GM21717 (cell line): ENCODE results near the gene VDR.

Experiments
- ATAC-seq: cut with Tn5 transposase; IDR thresholded peaks from one replicate; pipeline ENCODE4 v1.9.1; 2021; ENCODE audit warnings: mild to moderate bottlenecking, moderate library complexity; ENCODE audit not compliant: unreplicated experiment

The VDR gene

DNA sequence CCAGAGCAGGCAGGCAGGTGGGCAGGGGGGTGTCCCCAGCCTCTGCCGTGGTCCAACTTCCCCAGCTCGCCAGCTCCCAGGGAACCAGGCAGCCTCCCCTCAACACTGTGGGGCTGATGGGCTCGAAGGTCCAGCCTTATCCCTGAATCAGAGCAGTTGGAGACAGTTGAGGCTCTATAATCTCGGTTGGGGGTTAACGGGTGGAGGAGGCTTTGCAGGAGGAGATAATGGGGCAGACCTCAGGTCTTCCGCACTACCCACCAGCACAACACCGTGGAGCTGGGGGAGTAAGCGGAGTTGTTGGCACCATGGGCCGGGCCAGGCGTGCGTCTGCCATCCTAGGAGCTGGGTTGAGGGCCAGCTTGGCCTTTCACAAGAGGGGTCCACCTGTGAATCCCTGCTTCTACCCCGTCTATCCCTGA lies 71.2 kb downstream of the VDR start:
- ATAC-seq: no peak

DNA sequence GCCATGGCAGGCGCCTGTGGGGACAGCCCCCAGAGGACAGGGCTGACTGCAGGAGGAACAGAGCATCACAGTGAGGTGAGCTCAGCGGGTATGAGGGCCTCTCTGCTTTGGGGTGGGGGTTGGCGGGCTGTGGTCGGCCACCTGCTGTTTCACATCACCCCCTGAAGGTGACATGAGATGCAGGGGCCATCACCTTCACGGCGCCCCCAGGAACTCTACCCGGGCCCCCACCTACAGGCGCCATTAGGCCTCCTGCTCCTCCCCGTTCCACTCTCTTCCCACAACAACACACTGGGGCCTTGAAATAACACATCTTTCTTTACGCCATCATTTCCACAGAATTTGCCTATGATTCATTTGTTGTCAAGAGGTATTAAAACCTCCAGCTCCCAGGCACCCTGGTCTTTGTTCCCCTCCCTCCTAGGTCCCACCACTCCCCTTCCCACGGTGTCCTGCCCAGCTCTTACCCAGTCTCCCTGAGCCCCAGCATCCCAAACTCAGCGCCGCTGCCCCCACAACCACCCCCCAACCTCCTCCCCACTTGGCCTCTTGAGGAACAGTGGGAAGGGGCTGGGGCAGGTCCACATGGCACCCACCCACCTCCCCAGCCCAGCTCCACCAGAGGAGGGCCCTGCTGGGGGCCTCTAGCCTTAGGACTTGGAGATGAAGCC lies 72.4 kb downstream of the VDR start:
- no peak for ATAC-seq

DNA sequence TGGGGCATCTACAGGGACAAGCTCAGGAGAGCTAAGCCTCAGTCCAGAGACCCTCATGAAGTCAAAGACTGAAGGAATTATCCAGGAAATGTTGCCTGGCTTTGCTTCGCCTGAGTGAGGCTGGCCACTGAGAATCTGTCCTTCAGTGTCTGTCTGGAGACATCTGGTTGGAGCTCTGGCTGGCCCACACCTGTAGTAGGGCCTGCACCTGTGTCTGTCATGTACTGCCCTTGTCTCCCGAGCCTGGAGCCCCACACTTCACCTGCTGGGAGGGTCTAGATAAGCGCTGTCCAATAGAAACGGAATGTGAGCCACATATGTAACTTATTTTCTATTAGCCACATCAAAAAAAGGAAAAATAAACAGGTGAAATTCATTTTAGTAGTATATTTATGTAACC lies 75.2 kb downstream of the VDR start:
- no peak for ATAC-seq

DNA sequence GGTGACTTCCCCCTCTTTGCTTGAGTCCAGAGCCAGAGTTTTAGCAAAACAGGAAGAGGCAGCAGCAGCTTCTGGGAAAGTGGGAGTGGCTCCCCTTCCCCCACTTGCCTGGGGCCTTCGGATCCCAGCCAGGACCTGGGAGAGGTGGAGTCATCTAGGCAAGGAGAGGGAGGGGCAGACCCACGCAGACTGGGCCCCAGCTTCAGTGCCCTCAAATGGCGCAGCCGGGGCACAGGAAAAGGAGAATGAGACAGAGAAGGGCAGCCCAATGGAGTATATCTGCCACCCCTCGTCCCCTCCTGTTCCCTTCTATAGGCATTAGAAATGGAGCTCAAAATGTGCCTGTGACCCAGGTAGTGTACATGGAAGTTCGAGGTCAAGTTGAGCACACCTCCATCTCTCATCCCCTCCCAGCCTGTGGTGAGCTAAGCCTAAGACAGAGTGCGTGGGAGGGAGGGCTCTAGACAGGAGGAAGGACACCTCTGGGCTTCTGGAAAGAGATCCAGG lies 75.8 kb downstream of the VDR start:
- no peak for ATAC-seq

DNA sequence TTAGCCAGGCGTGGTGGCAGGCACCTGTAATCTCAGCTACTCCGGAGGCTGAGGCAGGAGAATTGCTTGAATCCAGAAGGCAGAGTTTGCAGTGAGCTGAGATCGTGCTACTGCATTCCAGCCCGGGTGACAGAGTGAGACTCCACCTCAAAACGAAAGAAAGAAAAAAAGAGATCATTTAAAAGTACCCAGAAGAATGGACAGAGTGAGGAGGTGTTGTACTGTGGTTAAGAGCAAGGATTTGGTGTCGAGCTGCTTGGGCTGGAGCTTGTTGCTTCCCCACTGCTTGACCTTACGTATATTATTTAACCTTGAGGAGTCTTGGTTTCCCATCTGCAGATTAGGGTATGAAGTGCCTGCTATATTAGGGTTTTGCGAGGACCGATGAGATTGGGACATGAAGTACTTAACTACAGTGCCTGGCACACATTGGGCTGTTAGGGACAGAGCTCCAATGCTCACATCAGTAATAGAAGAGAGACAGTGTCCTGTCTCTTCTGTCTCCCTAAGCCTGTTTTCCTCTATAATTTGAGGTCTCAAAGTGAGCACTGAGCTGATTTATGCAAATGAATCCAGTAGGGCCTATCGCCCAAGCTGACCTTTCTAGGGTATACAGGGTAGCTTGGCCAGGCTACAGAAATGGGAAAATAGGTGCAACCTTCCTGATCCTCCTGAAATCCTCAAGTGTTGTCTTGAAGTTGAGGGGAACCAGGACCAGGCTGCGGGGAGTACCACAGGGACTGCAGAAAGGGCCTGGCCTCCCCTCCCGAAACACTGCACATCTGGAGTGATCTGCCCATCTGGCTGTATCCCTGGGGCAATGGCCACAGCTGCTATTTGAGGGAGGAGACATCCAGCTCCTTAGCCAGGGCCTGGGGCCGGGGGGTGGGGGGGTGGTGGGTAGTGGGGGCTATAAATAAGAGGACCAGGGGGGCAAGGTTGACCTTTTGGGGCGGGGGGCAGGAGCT lies 76.5 kb downstream of the VDR start:
- no peak for ATAC-seq

DNA sequence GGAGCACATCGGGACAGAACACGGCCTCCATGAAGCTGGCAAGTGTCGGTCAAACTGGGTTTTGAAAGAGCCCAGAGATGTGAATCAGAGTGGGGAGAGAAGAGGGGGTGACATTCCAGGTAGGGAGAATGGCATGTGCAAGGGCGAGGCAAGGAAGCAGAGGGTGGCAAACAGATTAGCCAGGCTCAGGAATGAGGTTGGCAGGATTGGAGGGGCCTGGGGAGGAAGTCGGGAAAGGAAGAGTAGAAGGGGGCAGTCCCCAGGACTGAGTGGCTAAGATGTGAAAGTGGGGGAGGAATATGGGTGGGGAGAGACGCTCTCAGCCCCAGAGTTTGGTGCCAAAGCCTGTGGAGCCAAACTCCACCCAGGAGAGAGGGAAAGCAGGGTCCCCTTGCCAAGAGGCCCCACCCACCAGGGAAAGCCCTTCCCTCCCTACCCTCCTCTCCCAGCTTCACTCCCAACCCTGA lies 79.6 kb downstream of the VDR start:
- no peak for ATAC-seq

DNA sequence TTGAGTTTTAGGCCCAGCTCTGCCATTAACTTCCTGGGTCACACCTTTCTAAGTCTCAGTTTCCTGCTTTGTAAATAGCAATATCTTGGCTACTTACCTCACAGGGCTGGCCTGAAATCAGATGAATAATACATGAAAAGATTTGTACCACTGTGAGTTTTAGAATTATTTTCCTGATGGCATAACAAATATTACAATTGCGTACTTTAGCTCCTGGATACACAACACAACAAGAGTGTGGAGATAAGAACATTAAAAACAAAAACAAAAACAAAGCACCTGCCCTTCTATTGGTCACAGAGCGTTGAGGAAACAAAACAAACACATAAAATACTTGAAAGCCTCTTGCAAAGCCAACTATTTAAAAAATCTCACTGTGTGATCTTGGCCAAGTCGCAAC lies 80.2 kb downstream of the VDR start:
- no peak for ATAC-seq

DNA sequence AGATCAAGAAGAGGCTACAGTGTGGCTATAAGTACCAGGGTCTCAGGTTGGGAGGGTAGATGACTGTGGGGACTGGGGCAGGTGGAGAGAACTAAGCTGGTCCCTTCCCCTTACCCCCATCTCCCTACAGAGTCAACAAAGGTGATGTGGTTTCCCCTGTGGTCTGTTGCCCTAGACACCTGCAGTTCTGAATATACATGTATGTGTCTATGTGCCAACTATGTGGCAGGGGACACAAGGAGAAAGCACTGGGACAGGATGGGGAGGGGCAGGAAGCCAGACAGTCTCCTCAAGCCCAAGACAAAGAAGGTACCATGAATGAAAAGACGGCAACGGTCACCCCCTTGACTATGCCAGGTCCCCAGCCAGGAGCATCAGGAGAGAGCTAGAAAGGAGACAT lies 80.6 kb downstream of the VDR start:
- ATAC-seq: no peak

DNA sequence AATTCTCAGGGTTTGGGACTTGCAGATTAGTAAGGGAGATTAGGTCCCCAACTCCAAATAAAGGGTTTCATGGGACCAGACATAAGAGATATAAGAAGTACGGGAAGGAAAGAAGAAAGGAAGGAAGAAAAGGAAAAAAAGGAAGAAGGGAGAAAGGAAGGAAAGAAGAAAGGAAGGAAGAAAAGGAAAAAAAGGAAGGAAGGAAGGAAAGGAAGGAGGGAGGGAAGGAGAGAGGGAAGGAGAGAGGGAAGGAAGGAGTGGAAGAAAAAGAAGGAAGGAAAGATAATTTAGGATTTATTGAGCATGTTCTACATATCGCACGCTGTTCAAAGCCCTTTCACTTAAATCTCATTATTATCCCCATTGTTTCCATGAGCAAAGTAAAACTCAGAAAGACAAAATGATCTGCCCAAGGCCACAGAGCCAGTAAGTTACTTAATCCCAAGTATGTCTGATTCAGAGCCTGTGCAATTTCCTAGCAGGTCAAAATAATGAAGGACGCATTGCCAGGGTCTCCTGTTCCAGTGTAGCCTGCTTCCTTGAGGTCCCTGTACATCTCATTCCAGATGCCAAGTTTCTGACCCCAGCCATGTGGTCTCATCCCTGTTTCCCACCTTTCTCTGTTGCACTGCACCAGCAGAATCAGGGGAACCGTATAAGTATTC lies 81.2 kb downstream of the VDR start:
- ATAC-seq: no peak

DNA sequence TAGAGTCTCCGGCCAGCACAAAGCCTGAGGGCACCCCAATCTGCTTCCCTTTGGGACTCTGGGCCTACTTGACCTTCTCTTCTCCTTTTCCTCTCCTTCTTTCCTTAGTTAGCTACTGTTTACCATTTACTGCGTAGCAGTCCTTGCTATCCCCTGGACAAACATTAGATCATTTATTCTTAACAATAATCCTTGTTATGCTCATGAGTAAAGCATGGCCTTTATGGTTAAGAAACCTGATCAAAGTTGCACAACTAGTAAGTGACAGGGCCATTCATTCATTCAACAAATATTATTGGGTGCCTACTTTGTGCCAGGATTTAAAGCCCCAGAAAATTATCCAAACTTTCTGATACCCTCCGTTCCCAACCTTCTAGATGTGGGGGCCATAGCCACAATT lies 81.9 kb downstream of the VDR start:
- no peak for ATAC-seq

DNA sequence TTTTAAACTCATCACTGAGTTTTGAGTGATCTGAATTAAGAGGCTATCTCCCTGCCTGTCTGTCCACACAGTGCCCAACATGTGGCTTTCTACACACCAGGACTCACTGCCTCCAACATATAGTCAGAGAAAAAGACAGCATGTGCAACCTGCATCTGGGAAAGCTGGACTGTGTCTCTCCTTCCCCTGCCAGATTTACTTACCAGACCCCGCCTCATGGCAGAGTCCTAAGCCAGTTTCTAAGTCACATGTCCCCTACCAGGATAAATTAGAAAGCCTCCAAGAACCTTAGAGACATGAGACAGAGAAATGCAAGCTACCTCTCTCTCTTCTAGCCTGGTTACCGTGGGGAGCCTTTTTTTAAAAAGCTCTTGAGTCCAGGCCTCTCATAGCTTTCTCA lies 82.4 kb downstream of the VDR start:
- ATAC-seq: no peak

DNA sequence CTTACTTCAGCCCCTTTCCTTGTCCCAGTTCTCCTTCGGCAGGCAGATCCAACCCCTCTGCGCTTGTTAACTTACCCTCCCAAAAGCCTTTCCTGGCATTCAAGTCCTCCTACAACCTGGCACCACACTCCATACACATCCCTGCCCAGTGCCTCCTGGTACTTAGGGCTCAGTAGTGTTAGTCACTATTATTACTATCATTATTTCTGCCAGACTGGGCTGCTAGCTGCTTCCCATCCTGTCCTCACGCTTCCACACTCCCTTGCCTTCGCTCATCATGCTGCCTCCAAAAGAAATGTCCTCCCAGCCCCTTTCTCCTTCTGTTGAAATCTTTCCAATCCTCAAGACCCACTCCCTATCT lies 83.5 kb downstream of the VDR start:
- no peak for ATAC-seq

DNA sequence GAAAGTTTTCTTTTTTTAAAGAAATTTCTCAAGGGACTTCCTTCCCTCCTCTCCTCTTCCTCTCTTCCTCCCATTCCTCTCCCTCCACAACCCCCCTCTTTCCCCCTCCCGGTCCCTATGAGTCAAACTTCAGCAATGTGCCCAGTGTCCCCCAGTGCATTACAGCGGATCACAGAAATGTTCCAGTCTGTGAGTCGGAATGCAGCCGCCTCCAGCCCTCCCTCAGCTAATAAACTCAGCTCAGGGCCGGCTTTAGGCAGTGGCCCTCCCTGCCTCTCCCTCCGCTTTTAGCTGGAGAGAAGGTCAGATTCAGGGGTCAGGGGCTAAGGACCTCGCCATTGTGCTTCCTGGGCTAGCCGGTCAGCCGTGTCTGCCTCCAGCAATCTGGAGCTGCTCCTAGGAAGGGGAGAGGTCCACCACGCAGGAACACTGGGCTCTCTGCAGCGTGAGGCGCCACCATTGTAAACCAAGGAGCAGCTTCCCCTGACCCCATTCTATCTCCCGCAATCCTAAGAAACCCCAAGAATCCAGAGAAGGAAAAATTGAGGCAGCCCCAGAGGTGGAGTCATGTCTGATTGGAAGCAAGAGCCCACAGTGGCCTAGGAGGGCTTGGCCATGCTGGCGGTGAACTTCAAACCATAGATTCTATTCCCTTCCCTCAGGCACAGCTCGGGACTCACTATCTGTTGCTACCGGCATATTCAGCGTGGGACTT lies 84.0 kb downstream of the VDR start:
- ATAC-seq: no peak

DNA sequence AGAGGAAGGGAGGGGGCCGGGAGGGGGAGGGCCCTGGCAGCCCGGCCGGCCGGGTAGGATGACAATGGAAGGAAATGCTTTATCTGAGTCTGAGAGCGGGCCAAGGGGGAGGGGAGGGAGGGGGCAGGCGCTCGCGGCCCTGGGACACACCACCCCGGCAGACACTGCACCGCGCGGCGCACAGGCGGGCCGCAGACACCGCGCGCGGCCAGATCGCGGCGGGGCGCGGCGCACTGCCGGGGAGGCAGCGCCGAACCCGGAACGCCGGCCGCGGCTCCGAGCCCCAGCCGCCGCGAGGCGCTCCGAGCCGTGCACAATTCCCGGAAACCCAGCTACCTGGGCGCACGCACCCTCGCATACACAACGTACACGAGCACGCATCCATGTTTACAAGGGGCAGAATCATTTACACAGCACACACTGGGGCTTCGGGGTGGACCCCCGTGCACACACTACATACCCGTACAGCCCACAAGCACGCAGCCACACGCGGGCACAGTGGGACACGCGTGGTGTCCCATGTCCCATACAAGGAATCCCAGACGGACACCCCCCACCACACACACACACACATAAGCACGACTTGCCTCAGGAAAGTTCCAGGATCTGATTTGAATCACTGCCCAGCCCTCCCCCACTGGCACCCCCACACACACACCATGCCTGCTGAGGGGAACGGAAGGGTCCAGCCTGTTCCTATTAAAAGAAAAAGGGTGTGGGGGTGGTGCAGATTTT lies 84.7 kb downstream of the VDR start, which contains the start of gene HDAC7:
Gene HDAC7 (minus strand): TSS at position 8 of the 735 bp plus-strand sequence. CDS start 118 bp downstream, outside the sequence.
- peak; percentile 37 for ATAC-seq

DNA sequence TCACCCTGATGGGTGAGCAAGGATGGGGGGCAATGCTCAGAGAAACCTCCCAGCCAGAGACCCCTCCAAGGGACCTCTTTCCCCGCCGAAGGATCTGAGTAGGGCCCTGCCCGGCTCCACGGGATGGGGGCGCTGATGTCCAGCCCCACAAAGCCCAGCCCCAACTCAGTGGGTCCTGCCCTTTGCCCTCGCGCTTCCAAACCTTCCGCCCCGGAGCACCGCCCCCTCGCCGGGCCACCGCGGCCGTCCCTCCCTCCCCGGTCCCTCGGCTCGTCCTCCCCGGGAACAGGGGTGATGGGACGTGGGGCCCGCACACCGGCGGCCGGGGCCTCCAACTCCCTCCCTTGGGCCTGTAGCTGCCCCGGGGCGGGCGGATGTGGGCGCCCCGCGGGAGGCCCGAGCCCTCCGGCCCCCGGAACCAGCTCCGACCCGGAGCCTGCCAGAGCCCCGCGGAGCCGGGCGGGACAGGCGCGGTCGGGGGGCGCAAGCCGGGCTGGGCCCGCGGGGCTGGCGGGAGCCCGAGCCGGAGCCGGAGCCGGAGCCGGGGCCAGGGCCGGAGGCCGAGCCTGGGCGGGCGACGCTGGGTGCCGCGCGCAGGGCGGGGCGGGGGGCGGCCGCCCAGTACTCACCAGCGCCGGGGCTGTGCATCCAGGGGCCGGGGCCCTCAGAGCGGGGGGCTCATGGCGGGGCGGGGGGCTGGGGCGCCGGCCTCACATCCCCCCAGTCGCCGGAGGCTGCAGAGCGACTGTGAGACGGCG lies 85.5 kb downstream of the VDR start:
- ATAC-seq: peak; percentile 34

DNA sequence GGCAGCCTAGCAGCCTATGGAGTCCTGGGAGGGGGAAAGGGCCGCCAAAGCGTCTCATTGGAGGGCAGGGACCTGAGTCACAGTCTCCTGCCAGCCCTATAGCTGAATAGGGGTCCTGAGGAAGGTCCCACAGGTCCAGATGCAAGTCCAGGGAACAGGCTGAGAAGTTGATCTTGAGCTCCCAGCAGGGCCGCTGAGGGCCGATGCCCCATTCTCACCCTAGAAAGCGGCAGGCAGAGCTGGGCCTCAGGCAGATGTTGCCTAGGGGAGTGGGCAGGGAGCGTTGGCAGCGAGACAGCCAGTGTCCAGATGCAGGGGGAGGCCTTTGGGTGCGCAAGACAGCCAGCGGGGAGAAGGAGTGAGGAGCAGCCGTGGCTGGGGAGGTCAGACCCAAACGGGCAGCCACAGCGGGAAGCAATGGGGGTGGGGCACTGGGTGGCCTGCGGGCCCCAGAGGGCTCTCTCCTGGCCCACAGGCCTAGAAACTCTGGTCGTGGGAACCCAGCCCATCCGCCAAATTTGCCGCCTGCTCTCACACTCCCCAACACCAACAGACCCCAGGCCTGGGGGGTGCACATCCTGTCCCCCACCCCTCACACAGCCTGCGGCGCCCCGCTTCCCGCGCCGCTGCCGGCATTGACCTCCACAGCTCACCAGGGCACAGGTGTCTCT lies 86.2 kb downstream of the VDR start:
- no peak for ATAC-seq

DNA sequence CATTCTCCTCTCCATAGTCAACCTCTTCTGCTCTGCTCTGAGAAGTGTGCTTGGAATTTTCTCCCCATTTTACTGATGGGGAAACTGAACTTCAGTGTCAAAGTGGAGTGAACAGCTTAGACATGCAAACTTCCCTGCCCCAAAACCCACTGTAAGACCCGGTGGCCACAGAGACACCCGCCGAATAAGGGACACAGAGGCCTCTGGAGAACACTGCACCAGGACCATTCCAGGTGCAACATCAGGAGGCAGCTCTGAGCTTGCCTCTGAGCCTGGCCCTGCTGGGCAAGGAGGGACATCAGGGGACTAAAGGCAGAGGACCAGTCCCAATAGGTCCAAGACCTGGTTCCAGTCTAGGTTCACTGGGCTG lies 86.8 kb downstream of the VDR start:
- ATAC-seq: no peak

DNA sequence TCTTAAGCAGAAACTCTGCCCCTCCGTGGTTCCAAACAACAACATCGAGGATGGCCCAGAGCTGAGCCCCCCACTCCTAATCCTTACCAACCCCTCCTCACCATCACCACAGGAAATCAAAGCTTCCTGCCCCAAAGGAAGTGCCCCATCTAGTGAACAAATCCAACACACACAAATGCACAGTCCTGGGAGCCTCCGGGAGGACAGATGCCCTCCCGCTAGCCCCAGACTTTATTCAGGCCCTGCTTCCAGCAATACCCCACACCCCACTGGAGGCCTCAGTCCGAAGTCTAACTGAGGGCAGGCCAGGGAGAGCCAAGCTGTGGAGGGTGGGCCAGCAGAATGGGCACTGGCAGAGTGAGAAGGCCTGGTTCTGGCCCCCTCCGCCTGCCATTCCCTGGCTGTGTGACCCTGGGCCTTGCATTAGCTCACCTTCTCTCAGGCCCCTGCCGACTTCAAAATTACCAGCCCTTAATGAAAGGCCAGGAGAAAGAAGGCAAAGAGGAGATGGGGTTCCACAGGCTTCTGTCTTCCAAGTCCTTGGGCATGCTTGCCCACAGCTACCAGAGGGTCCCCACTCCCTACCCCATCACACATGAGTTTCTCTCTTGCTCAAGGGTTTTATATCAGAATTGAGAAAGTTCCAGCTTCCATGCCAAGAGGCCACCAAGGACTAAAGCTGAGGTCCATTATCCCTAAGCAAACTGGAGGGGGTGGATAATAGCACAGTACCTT lies 87.4 kb downstream of the VDR start:
- ATAC-seq: no peak
